Measurements from ENCODE around the gene RNF213. TPM values are rescaled to one million over a fixed set of nuclear protein-coding genes. Genes with fewer than 3 reads are reported as not detected.

RNF213 gene
- total and polyA plus RNA-seq, 2 of the 8 experiments (the other 6 are each of a cell fraction or from before 2014, with no cell fraction given): 33.8 to 62.8 TPM

DNA sequence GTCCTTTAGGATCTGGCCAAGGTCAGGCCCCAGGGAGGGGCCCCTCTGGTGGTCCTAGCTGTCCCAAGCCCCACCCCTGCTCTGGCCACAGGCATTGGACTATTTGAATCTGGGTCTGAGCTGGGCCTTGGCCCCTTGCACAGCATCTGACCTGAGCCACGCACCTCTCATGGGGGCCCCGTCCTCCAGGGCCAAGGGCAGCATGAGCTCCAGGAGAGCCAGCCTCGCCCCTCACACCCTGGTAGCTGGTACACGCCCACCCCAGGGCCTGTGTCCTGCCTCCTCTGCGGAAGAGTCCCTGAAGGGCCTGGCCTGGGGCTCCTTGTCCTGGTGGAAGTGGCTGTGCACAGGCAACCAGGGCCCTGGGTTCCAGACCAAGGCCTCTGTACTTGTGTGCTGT, 178.2 kb downstream of the RNF213 start:
- no peak for DNase-seq (ENCODE audit: low read depth in 1 of 2, low spot score in 2 of 2)
- no peaks in the 10 kb centered on the region for H3K23me2 ChIP-seq (ENCODE audit: low read depth, low read length)
- no peak overlapping the region for H2BK12ac ChIP-seq (ENCODE audit: low read depth, low read length)
- no peak overlapping the region for H3K56ac ChIP-seq (replicated peaks; ENCODE audit: insufficient read length, low read depth, low read length)
- POLR2A ChIA-PET (ENCODE audit: partially characterized antibody): interaction anchor here (1.6 kb wide), 1 partner anchor 16 kb away, joined by 6 read pairs; no protein-coding TSS in a partner anchor
- no peak overlapping the region for H3K4ac ChIP-seq (replicated peaks; ENCODE audit: insufficient read length, low read depth, low read length)
- no peak overlapping the region for H3K4me2 ChIP-seq (ENCODE audit: insufficient read depth in 1 of 2, low read depth in 2 of 2, low read length in 2 of 2)
- H3K18ac ChIP-seq (ENCODE audit: extremely low read depth, low read length): no peak overlapping the region
- FAIRE-seq: no peak
- no peaks in the 10 kb centered on the region for H3K79me2 ChIP-seq (ENCODE audit: control insufficient read depth in 1 of 2, insufficient read depth in 2 of 2, low read length in 2 of 2)
- H3K23ac ChIP-seq (ENCODE audit: insufficient read length): no peak overlapping the region
- H2BK20ac ChIP-seq (ENCODE audit: low read length): no peak overlapping the region
- H3K4me3 ChIP-seq (ENCODE audit: extremely low read depth in 1 of 4, insufficient read depth in 2 of 4, low read depth in 3 of 4, low read length in 4 of 4): no peak overlapping the region
- H3K9ac ChIP-seq (replicated peaks in 1 of 4; ENCODE audit: extremely low read depth in 1 of 4, low read depth in 3 of 4, low read length in 3 of 4): no peak overlapping the region
- CTCF ChIA-PET (ENCODE audit: partially characterized antibody): interaction anchor here (0.8 to 2.8 kb wide), 3 partner anchors 11 to 26 kb away, joined by 3 to 13 read pairs (median 4); no protein-coding TSS in a partner anchor
- H3K27ac ChIP-seq (ENCODE audit: low read depth, low read length): no peak overlapping the region
- no peak overlapping the region for H4K8ac ChIP-seq (ENCODE audit: extremely low read depth, insufficient read depth, low read length)
- H4K91ac ChIP-seq (replicated peaks; ENCODE audit: insufficient read length, low read length): no peak overlapping the region
- H3K79me1 ChIP-seq (ENCODE audit: low read depth, low read length): no peaks in the 10 kb centered on the region
- no peak overlapping the region for H2AFZ ChIP-seq (ENCODE audit: low read length)
- no peaks in the 10 kb centered on the region for H3K36me3 ChIP-seq (ENCODE audit: control insufficient read depth in 2 of 4, insufficient read depth in 4 of 4, low read length in 3 of 4)
- no peak for TF ChIP-seq CEBPB (IDR thresholded peaks at IDR 0.05; ENCODE audit: low read depth, low read length)
- no peak for TF ChIP-seq KDM4A (IDR thresholded peaks at IDR 0.05; ENCODE audit: low read depth, low read length, severe bottlenecking)
- no peak for TF ChIP-seq SP2 (IDR thresholded peaks at IDR 0.05; ENCODE audit: low read length)
- no peak for TF ChIP-seq CBX8 (IDR thresholded peaks at IDR 0.05; ENCODE audit: borderline replicate concordance, low read depth, low read length)
- TF ChIP-seq RNF2 (IDR thresholded peaks at IDR 0.05; ENCODE audit: borderline replicate concordance, low read depth, low read length, missing control alignments, poor library complexity, severe bottlenecking): no peak
- TF ChIP-seq EP300 (IDR thresholded peaks at IDR 0.05; ENCODE audit: borderline replicate concordance in 1 of 2, low read depth in 2 of 2, low read length in 2 of 2): no peak
- no peak for TF ChIP-seq ASH2L (IDR thresholded peaks at IDR 0.05; ENCODE audit: low read length)
- no peak for TF ChIP-seq CREB1 (IDR thresholded peaks at IDR 0.05)
- no peak for TF ChIP-seq FOSL1 (IDR thresholded peaks at IDR 0.05; ENCODE audit: insufficient read depth, low read depth, low read length)
- H2BK5ac ChIP-seq (ENCODE audit: low read depth, low read length): no peak overlapping the region
- peaks cover 0 to 9% (median 0%) of the 10 kb centered on the region in 4 experiments; a peak in 3 of 7 replicates for H3K27me3 ChIP-seq (replicated peaks in 1 of 4; ENCODE audit: control insufficient read depth in 3 of 4, extremely low read depth in 1 of 4, insufficient read depth in 3 of 4, low read length in 3 of 4)
- no peak overlapping the region for H2BK15ac ChIP-seq (ENCODE audit: low read length)
- H2AK5ac ChIP-seq (ENCODE audit: low read depth, low read length): no peak overlapping the region
- no peak overlapping the region for H3K14ac ChIP-seq (ENCODE audit: insufficient read length)
- H4K5ac ChIP-seq (ENCODE audit: insufficient read length, low read depth, low read length): no peak overlapping the region
- 90% methylated on average over 5 of the region's 5 CpGs; no CpG with 5 or more reads in 1 of the 2 experiments for WGBS, 2 experiments (ENCODE audit: extremely low coverage in 1 of 2, insufficient coverage in 1 of 2, insufficient read length in 1 of 2, insufficient replicate concordance in 2 of 2, low coverage in 1 of 2, low lambda C conversion rate in 2 of 2, missing lambda C conversion rate in 1 of 2)
- H4K20me1 ChIP-seq (replicated peaks in 1 of 2; ENCODE audit: control insufficient read depth in 1 of 2, insufficient read depth in 2 of 2, low read length in 2 of 2): peaks cover 0 to 2% of the 10 kb centered on the region in 2 experiments
- peaks cover under 1 to 5% (median 4%) of the 10 kb centered on the region in 4 experiments; a peak in 6 of 7 replicates for H3K4me1 ChIP-seq (replicated peaks in 1 of 4; ENCODE audit: control insufficient read depth in 3 of 4, insufficient read depth in 4 of 4, low read length in 3 of 4)
- H2BK120ac ChIP-seq (replicated peaks; ENCODE audit: low read depth, low read length): no peak overlapping the region
- no peaks in the 10 kb centered on the region for H3K9me3 ChIP-seq (ENCODE audit: insufficient read depth in 2 of 2, low read depth in 1 of 2, low read length in 1 of 2)

All from H1 (cell line).